Neural progenitor cell (in vitro differentiated cells): Measurements from ENCODE around the gene MYO15B.

Experiments used
- EZH2 ChIP-seq: fragments of 200-600 bp; sonication (generic); IDR thresholded peaks from 2 replicates; pipeline ENCODE4 v1.6.1; 2017; ENCODE audit warnings: antibody characterized with exemption, mild to moderate bottlenecking, moderate library complexity
- EZH2phosphoT487 ChIP-seq: fragments of 200-600 bp; sonication (generic); IDR thresholded peaks from 2 replicates; pipeline ENCODE4 v1.6.1; 2017; ENCODE audit warnings: antibody characterized with exemption
- TF ChIP-seq, protein P1 (sequence below): fragments of 200-600 bp; sonication (generic); IDR thresholded peaks from 2 replicates; pipeline ENCODE4 v1.5.1; 2017; ENCODE audit warnings: antibody characterized with exemption, mild to moderate bottlenecking

DNA sequence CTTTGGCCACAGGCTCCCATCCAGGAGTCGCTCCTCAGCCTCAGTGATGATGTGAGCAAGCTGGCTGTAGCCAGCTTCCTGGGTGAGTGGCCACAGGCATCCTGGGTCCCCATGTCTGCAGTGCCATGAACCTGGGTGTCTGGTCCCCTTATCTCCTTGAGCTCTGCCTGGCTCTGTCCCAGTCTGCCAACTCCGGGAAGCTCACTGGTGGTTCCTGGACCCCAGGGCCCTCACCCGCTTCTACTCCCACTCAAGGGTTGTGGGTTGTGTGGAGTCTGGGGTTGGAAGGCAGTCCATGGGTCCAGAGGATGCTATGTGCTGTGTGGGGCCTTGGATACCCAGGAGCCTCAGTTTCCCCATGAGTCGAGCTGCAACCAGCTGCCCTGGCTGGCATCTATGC, 33.9 kb downstream of the MYO15B start:
- TF ChIP-seq, protein P1, sequence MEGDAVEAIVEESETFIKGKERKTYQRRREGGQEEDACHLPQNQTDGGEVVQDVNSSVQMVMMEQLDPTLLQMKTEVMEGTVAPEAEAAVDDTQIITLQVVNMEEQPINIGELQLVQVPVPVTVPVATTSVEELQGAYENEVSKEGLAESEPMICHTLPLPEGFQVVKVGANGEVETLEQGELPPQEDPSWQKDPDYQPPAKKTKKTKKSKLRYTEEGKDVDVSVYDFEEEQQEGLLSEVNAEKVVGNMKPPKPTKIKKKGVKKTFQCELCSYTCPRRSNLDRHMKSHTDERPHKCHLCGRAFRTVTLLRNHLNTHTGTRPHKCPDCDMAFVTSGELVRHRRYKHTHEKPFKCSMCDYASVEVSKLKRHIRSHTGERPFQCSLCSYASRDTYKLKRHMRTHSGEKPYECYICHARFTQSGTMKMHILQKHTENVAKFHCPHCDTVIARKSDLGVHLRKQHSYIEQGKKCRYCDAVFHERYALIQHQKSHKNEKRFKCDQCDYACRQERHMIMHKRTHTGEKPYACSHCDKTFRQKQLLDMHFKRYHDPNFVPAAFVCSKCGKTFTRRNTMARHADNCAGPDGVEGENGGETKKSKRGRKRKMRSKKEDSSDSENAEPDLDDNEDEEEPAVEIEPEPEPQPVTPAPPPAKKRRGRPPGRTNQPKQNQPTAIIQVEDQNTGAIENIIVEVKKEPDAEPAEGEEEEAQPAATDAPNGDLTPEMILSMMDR, result no peak
- TF ChIP-seq EZH2 (no peak), EZH2phosphoT487 (no peak)
